Measurements from ENCODE around the gene JAKMIP2.
A peak's percentile ranks its signal among the peaks of the same experiment; 100 is the strongest.

JAKMIP2 gene

DNA sequence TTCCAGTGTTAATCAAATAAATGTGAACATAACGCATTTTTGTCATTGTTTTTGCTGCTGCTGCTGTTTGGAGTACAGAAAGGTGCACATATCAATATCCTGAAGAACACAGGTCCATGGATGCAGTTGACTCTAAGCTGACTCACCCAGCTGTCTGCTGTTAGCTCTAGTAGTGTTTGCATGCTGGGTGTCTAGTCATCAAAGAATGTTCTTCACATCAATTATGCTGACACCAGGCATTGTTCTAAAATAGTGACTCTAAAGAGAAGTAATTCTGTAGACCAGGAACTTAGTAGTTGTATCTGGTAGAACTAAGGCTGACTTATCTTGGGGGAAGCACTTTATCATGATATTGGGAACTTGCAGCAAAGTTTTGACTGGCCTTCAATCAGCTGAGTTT is 217.0 kb downstream of the JAKMIP2 start:
- no peak overlapping the region for H3K4me3 ChIP-seq (ENCODE audit: low read length)
- TF ChIP-seq CTCF (IDR thresholded peaks at IDR 0.05; ENCODE audit: insufficient read depth, low read depth, low read length, missing control alignments), result no peak
- DNase-seq (ENCODE audit: low read depth), result peak; percentile 84

DNA sequence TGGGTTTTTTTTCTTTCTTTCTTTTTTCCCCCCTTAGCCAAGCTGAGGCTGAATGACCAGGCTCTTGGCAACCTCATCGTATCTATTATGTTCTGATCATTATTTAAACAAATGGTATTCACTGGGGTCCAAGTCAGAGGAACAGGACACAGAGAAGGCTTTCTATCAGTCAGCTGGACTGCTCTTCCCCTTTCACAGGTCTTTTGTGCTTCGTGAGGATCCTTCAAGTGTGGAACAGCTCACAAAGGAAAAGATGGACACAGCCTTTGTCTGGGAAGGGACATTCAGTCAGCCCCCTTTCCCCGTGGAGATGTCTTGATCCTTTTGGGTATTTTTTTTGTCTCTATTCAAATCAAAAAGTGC is 218.4 kb downstream of the JAKMIP2 start:
- no peak for DNase-seq (ENCODE audit: low read depth)
- TF ChIP-seq CTCF (IDR thresholded peaks at IDR 0.05; ENCODE audit: insufficient read depth, low read depth, low read length, missing control alignments), result no peak
- no peak overlapping the region for H3K4me3 ChIP-seq (ENCODE audit: low read length)

DNA sequence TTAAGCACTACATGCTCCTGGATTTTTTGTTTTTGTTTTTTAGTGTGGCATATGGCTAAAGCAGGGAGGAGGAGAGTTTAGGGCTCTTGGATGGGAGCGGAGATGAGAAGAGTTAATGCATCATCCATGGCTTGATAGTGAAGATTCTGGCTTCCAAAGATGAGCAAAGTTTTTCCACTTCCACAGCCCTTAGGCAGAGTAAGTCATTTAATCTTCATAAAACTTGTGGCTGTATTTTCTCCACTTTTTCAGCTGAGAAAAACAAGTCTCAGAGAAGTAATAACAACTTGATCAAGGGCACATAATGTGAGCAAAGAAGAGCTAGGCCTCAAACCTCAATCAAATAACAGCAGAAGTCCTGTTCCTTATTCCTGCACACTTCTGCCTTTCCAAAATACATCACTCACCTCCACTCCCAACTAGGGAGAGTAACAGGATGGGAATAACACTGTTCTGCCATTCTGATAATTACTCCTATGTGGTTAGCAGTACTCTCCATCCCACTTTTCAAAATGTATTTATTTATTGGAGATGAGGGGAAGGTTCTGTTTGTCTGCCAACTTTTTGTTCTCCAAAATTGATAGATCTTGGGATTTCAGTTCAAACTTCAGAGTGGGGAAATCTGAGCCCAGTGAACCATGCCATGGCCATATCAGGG is 218.9 kb downstream of the JAKMIP2 start:
- no peak overlapping the region for H3K4me3 ChIP-seq (ENCODE audit: low read length)
- no peak for TF ChIP-seq CTCF (IDR thresholded peaks at IDR 0.05; ENCODE audit: insufficient read depth, low read depth, low read length, missing control alignments)
- no peak for DNase-seq (ENCODE audit: low read depth)

DNA sequence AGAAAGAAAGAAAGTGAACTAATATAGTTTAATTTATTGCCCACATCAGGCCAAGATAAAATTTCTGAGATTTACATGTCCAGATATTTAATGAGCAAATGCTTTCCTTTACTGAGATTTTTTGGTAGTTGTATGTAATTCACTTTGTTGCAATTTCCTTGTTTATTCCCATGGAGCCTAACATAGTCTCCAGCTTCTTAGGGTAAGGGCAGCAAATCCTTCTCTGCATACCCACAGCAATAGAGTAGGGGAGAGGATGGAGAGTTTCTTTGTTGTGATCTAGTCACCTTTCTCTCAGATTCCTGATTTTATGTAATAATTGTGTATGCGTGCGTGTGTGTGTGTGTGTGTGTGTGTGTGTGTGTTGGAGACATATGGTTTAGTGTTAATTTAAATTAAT is 221.1 kb downstream of the JAKMIP2 start:
- no peak overlapping the region for H3K4me3 ChIP-seq (ENCODE audit: low read length)
- no peak for TF ChIP-seq CTCF (IDR thresholded peaks at IDR 0.05; ENCODE audit: insufficient read depth, low read depth, low read length, missing control alignments)
- DNase-seq (ENCODE audit: low read depth), result no peak

DNA sequence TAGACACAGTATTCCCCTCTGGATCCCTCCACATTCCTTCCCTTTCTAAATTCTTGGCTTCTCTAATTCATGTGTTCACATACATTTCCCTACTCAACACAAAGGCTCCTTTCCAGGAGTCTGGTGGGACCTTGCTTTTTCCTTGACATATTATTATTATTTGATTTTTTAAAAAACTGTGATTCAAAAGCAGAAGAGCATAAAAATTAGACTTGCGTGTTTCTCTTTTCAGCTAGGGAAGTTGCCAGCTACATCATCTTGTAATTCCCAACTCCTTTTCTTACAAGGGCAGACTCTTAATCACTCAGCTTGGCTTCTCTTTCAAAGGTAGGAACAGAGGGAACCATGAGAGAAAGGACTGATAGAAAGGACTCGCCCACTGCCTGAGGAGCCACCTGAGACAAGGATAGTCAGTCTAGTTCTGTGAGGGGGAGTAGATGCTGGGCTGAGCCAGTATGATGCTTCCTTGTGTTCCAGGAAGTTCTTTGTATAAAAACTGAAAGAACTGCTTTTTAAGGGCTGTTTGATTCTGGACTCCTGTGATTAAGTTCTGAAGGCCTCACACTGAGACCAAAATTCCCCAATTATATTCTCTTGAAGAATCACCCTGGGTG is 221.7 kb downstream of the JAKMIP2 start:
- H3K4me3 ChIP-seq (ENCODE audit: low read length), result no peak overlapping the region
- peak; percentile 11 for DNase-seq (ENCODE audit: low read depth)
- no peak for TF ChIP-seq CTCF (IDR thresholded peaks at IDR 0.05; ENCODE audit: insufficient read depth, low read depth, low read length, missing control alignments)

- no peak for DNase-seq (ENCODE audit: low read depth)
- no peak overlapping the region for H3K4me3 ChIP-seq (ENCODE audit: low read length)
- peak; percentile 13 for TF ChIP-seq CTCF (IDR thresholded peaks at IDR 0.05; ENCODE audit: insufficient read depth, low read depth, low read length, missing control alignments)
Measured at GRCh38 chr5:147559749-147560148, 222.8 kb downstream of the JAKMIP2 start.

- peak; percentile 51 for TF ChIP-seq CTCF (IDR thresholded peaks at IDR 0.05; ENCODE audit: insufficient read depth, low read depth, low read length, missing control alignments)
Measured at GRCh38 chr5:147558826-147559225, 223.7 kb downstream of the JAKMIP2 start.

More at GRCh38 chr5:147558826-147559225, 223.7 kb downstream of the JAKMIP2 start:
- DNase-seq (ENCODE audit: low read depth), result peak; percentile 69
- no peak overlapping the region for H3K4me3 ChIP-seq (ENCODE audit: low read length)

All from epithelial cell of esophagus (primary cell).